Tibial nerve (tissue), 4 donors: ENCODE results near the gene PLA1A. TPM values are rescaled to one million over a fixed set of nuclear protein-coding genes. Genes with fewer than 3 reads are reported as not detected.

Experiments used
- DNase-seq, 2 donors: peaks; one replicate each; pipeline ENCODE4 v3.0.0-alpha.2; 2019; ENCODE audit warnings: low spot score in 2 of 2
- H3K27ac ChIP-seq, 4 donors: fragments of 200-600 bp; sonication (generic) in 3 of 4; one replicate each; pipeline ENCODE4 v1.5.1; 2017 to 2019; ENCODE audit warnings: mild to moderate bottlenecking in 1 of 4
- H3K27me3 ChIP-seq, 2 donors: fragments of 200-600 bp; sonication (generic) in 1 of 2; one replicate each; pipeline versions ENCODE4 v1.5.1 to v1.6.0; 2017 to 2019
- H3K36me3 ChIP-seq, 3 donors: fragments of 200-600 bp; sonication (generic); one replicate each; pipeline ENCODE4 v1.5.1; 2018 to 2019
- H3K4me1 ChIP-seq, 4 donors: fragments of 200-600 bp; sonication (generic) in 3 of 4; one replicate each; pipeline ENCODE4 v1.5.1; 2017 to 2019
- H3K4me3 ChIP-seq, 4 donors: fragments of 200-600 bp; sonication (generic) in 3 of 4; one replicate each; pipeline ENCODE4 v1.5.1; 2017 to 2019; ENCODE audit warnings: mild to moderate bottlenecking in 1 of 4, moderate library complexity in 1 of 4
- H3K9me3 ChIP-seq, 4 donors: fragments of 200-600 bp; sonication (generic) in 3 of 4; one replicate each; pipeline ENCODE4 v1.5.1; 2017 to 2019
- EP300 ChIP-seq, 2 donors: sonication (generic); formaldehyde crosslinking; IDR thresholded peaks; one replicate each; pipeline ENCODE4 v1.6.1; 2017; ENCODE audit warnings: antibody characterized with exemption in 2 of 2, mild to moderate bottlenecking in 1 of 2
- POLR2A ChIP-seq, 2 donors: fragments of 450-650 bp; IDR thresholded peaks; one replicate each; pipeline ENCODE4 v1.6.1; 2017; ENCODE audit warnings: antibody characterized with exemption in 2 of 2, mild to moderate bottlenecking in 2 of 2, moderate library complexity in 2 of 2
- WGBS, 2 donors: methylation state at CpG; one replicate each; pipeline ENCODE4 v1.1.5; 2018; 5-methylcytosine and 5-hydroxymethylcytosine counted together
- total RNA-seq, 4 donors: library from RNA; depleted of rRNA; stranded (reverse); fragments of >200 nt; gene quantifications; one replicate each; pipeline ENCODE4 v1.1.0, GENCODE V29; 2016
- TF ChIP-seq, protein P1 (sequence below), 5 experiments: fragments of 200-600 bp in 3 of 5; fragments of 450-650 bp in 2 of 5; sonication (generic) in 3 of 5; IDR thresholded peaks; one replicate each; pipeline ENCODE4 v1.5.1; 2016 to 2019; ENCODE audit warnings: antibody characterized with exemption in 5 of 5, mild to moderate bottlenecking in 3 of 5, moderate library complexity in 2 of 5

PLA1A gene
- total RNA-seq, 4 donors from 2014 or later, result 2.5 to 12.0 (median 3.9) TPM; not detected in 1

GRCh38 chr3:119608405-119609000, 10.8 kb downstream of the PLA1A start:
- Histone ChIP-seq H3K27ac (no peak overlapping the region), H3K4me3 (no peak overlapping the region), H3K27me3 (no peaks in the 10 kb centered on the region), H3K9me3 (peaks cover 0 to 4% (median 0%) of the 10 kb centered on the region in 4 donors), H3K36me3 (no peaks in the 10 kb centered on the region), H3K4me1 (no peaks in the 10 kb centered on the region)
- 67 to 72% methylated on average over 6 of the region's 6 CpGs for WGBS, 2 donors
- TF ChIP-seq POLR2A (IDR thresholded peaks at IDR 0.05), result no peak
- TF ChIP-seq EP300 (IDR thresholded peaks at IDR 0.05), result no peak
- TF ChIP-seq, protein P1, sequence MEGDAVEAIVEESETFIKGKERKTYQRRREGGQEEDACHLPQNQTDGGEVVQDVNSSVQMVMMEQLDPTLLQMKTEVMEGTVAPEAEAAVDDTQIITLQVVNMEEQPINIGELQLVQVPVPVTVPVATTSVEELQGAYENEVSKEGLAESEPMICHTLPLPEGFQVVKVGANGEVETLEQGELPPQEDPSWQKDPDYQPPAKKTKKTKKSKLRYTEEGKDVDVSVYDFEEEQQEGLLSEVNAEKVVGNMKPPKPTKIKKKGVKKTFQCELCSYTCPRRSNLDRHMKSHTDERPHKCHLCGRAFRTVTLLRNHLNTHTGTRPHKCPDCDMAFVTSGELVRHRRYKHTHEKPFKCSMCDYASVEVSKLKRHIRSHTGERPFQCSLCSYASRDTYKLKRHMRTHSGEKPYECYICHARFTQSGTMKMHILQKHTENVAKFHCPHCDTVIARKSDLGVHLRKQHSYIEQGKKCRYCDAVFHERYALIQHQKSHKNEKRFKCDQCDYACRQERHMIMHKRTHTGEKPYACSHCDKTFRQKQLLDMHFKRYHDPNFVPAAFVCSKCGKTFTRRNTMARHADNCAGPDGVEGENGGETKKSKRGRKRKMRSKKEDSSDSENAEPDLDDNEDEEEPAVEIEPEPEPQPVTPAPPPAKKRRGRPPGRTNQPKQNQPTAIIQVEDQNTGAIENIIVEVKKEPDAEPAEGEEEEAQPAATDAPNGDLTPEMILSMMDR (IDR thresholded peaks at IDR 0.05), result no peak
- no peak for DNase-seq

DNA sequence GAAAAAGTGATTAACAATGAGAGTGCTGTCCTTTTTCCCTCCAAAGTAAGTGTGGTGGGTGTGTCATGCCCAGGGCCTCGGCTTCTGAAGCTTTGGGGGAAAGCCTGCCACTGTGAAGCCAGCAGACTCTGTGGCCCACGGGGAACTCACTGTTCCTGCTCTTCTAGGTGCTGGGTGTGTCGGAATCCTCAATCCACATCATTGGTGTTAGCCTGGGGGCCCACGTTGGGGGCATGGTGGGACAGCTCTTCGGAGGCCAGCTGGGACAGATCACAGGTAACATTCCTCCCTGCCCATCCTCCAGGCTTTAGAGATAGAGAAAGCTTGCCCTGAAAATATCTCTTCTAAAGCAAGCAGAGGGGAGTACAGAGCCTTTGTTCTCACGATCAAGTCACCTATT, 11.6 kb downstream of the PLA1A start:
- no peak overlapping the region for H3K27ac ChIP-seq
- WGBS, 2 donors, result 66 to 70% methylated on average over 6 of the region's 6 CpGs
- H3K27me3 ChIP-seq, result no peaks in the 10 kb centered on the region
- no peak overlapping the region for H3K4me3 ChIP-seq
- TF ChIP-seq, protein P1 (IDR thresholded peaks at IDR 0.05), result no peak
- TF ChIP-seq EP300 (IDR thresholded peaks at IDR 0.05), result no peak
- no peak for TF ChIP-seq POLR2A (IDR thresholded peaks at IDR 0.05)
- DNase-seq, result no peak
- H3K9me3 ChIP-seq, result peaks cover 0 to 4% (median 0%) of the 10 kb centered on the region in 4 donors
- no peaks in the 10 kb centered on the region for H3K4me1 ChIP-seq
- H3K36me3 ChIP-seq, result no peaks in the 10 kb centered on the region

- Histone ChIP-seq H3K36me3 (no peaks in the 10 kb centered on the region), H3K4me3 (no peak overlapping the region), H3K27ac (no peak overlapping the region), H3K4me1 (no peaks in the 10 kb centered on the region), H3K9me3 (peaks cover 0 to 4% (median 0%) of the 10 kb centered on the region in 4 donors), H3K27me3 (no peaks in the 10 kb centered on the region)
- no peak for DNase-seq
- 95 to 97% methylated on average over 1 of the region's 1 CpG for WGBS, 2 donors
- TF ChIP-seq, protein P1 (IDR thresholded peaks at IDR 0.05), result no peak
- TF ChIP-seq EP300 (IDR thresholded peaks at IDR 0.05), result no peak
- TF ChIP-seq POLR2A (IDR thresholded peaks at IDR 0.05), result no peak
Measured at GRCh38 chr3:119611664-119612063, 14.0 kb downstream of the PLA1A start.

DNA sequence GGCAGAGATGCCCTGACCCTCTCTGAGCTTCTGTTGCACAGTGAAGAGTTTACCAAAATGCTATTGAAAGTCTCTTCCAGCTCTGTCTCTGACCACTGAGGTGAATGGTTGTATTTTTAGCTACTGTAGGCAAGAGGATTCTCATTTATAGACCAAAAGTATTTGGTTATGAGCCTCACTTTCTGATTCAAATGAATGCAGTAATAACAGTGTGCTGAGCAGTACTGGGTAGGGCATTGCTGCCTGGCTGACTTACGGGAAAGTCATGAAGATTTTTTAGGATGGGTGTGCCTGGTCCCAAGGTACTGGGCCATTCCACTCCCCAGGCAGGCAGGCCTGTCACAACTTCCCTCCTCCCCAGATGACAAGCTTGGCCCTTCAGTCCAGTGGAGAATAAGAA, 15.5 kb downstream of the PLA1A start:
- WGBS, 2 donors, result 83 to 100% methylated on average over 1 of the region's 1 CpG
- TF ChIP-seq, protein P1 (IDR thresholded peaks at IDR 0.05), result no peak
- no peak for TF ChIP-seq POLR2A (IDR thresholded peaks at IDR 0.05)
- no peak for TF ChIP-seq EP300 (IDR thresholded peaks at IDR 0.05)
- Histone ChIP-seq H3K9me3 (peaks cover 0 to 4% (median 0%) of the 10 kb centered on the region in 4 donors), H3K27ac (no peak overlapping the region), H3K27me3 (no peaks in the 10 kb centered on the region), H3K4me1 (no peaks in the 10 kb centered on the region), H3K36me3 (no peaks in the 10 kb centered on the region), H3K4me3 (no peak overlapping the region)
- no peak for DNase-seq

- Histone ChIP-seq H3K9me3 (peaks cover 0 to 4% (median 0%) of the 10 kb centered on the region in 4 donors), H3K36me3 (no peaks in the 10 kb centered on the region), H3K27ac (no peak overlapping the region), H3K4me3 (no peak overlapping the region), H3K4me1 (no peaks in the 10 kb centered on the region), H3K27me3 (no peaks in the 10 kb centered on the region)
- TF ChIP-seq EP300 (IDR thresholded peaks at IDR 0.05), result no peak
- TF ChIP-seq POLR2A (IDR thresholded peaks at IDR 0.05), result no peak
- TF ChIP-seq, protein P1 (IDR thresholded peaks at IDR 0.05), result no peak
- 88 to 94% methylated on average over 4 of the region's 4 CpGs for WGBS, 2 donors
- no peak for DNase-seq
Measured at GRCh38 chr3:119613872-119614271, 16.2 kb downstream of the PLA1A start.
